Right lobe of liver (tissue), 4 donors: ENCODE measurements around the gene MUC5B.

Source experiments
- POLR2A ChIP-seq: fragments of 450-650 bp; IDR thresholded peaks from one replicate; pipeline ENCODE4 v1.6.1; 2017; ENCODE audit warnings: antibody characterized with exemption, mild to moderate bottlenecking
- TF ChIP-seq, protein P1 (sequence below), 4 donors: fragments of 200-600 bp in 3 of 4; fragments of 450-650 bp in 1 of 4; IDR thresholded peaks; one replicate each; pipeline versions ENCODE4 v1.5.1 to v1.8.0; 2016 to 2022; ENCODE audit warnings: antibody characterized with exemption in 4 of 4, mild to moderate bottlenecking in 2 of 4
- donor health status: DM: no; HTN: no; CAD: no.
- donor health status: DM: no; HTN: no; CAD: no.
- donor health status: DM: no; HTN: yes; CAD: no.

DNA sequence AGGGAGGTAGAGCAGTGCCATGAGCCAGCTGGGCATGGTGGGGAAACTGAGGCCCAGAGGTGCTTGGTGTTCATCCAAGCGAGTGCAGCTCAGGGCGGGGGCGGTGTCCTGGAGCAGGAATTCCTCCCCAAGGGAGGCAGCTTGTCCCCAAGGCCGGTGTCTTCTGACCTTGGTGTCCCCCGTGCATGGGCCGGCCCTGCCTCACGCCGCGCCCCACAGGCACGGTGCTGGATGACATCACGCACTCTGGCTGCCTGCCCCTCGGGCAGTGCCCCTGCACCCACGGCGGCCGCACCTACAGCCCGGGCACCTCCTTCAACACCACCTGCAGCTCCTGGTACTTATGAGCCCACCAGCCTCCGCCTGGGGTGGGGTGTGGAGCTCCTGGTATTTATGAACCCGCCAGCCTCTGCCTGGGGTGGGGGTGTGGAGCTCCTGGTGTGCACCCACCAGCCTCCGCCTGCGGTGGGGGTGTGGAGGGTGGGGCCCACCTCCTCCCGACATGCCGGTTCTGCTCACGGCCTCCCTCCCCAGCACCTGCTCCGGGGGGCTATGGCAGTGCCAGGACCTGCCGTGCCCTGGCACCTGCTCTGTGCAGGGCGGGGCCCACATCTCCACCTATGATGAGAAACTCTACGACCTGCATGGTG, 6.7 kb downstream of the MUC5B start:
- TF ChIP-seq, protein P1, sequence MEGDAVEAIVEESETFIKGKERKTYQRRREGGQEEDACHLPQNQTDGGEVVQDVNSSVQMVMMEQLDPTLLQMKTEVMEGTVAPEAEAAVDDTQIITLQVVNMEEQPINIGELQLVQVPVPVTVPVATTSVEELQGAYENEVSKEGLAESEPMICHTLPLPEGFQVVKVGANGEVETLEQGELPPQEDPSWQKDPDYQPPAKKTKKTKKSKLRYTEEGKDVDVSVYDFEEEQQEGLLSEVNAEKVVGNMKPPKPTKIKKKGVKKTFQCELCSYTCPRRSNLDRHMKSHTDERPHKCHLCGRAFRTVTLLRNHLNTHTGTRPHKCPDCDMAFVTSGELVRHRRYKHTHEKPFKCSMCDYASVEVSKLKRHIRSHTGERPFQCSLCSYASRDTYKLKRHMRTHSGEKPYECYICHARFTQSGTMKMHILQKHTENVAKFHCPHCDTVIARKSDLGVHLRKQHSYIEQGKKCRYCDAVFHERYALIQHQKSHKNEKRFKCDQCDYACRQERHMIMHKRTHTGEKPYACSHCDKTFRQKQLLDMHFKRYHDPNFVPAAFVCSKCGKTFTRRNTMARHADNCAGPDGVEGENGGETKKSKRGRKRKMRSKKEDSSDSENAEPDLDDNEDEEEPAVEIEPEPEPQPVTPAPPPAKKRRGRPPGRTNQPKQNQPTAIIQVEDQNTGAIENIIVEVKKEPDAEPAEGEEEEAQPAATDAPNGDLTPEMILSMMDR (IDR thresholded peaks at IDR 0.05) = no peak
- no peak for TF ChIP-seq POLR2A
